Measurements from ENCODE around the gene MRPS26. TPM values are rescaled to one million over a fixed set of nuclear protein-coding genes. Genes with fewer than 3 reads are reported as not detected.

The MRPS26 gene
- total RNA-seq, 3 donors from 2014 or later (not counting 1 experiment from before 2014, with no cell fraction given), result 17.5 to 21.3 (median 19.1) TPM

GRCh38 chr20:3031524-3032147, 14.2 kb upstream of the MRPS26 start:
- H3K36me3 Mint-ChIP-seq, result no peaks in the 10 kb centered on the region
- Histone ChIP-seq H3K27me3 (ENCODE audit: control insufficient read depth, insufficient read depth, low read length) (no peaks in the 10 kb centered on the region), H3K27ac (ENCODE audit: low read length) (no peak overlapping the region), H3K36me3 (ENCODE audit: control insufficient read depth, insufficient read depth, low read length) (peaks cover 68% of the 10 kb centered on the region), H3K4me1 (ENCODE audit: control insufficient read depth, insufficient read depth, low read length) (no peaks in the 10 kb centered on the region), H3K4me3 (ENCODE audit: low read length) (no peak overlapping the region), H3K9me3 (ENCODE audit: control insufficient read depth, insufficient read depth, low read length) (no peaks in the 10 kb centered on the region)
- H3K4me1 Mint-ChIP-seq, result peaks cover 0 to 4% of the 10 kb centered on the region in 2 donors
- intact Hi-C loops (cut with micrococcal nuclease), result no loop called here
- 100% methylated on average over 1 of the region's 3 CpGs for WGBS (ENCODE audit: insufficient coverage)
- H3K9me3 Mint-ChIP-seq, result no peaks in the 10 kb centered on the region
- no peak for TF ChIP-seq CTCF (IDR thresholded peaks at IDR 0.05)
- H3K27ac Mint-ChIP-seq, result no peak overlapping the region
- no peak overlapping the region for H3K4me3 Mint-ChIP-seq
- ATAC-seq (no peak), DNase-seq (no peak)
- H3K27me3 Mint-ChIP-seq (ENCODE audit: low read depth in 2 of 2), result no peaks in the 10 kb centered on the region

GRCh38 chr20:3032624-3033023, 13.2 kb upstream of the MRPS26 start:
- 97% methylated on average over 8 of the region's 8 CpGs for WGBS (ENCODE audit: insufficient coverage)
- Mint-ChIP-seq H3K36me3 (no peaks in the 10 kb centered on the region), H3K4me3 (no peak overlapping the region), H3K9me3 (no peaks in the 10 kb centered on the region), H3K27me3 (ENCODE audit: low read depth in 2 of 2) (no peaks in the 10 kb centered on the region), H3K4me1 (peaks cover 0 to 4% of the 10 kb centered on the region in 2 donors), H3K27ac (no peak overlapping the region)
- DNase-seq, result no peak
- no peak for ATAC-seq
- Histone ChIP-seq H3K27me3 (ENCODE audit: control insufficient read depth, insufficient read depth, low read length) (no peaks in the 10 kb centered on the region), H3K27ac (ENCODE audit: low read length) (no peak overlapping the region), H3K9me3 (ENCODE audit: control insufficient read depth, insufficient read depth, low read length) (no peaks in the 10 kb centered on the region), H3K4me3 (ENCODE audit: low read length) (no peak overlapping the region), H3K4me1 (ENCODE audit: control insufficient read depth, insufficient read depth, low read length) (no peaks in the 10 kb centered on the region), H3K36me3 (ENCODE audit: control insufficient read depth, insufficient read depth, low read length) (peaks cover 68% of the 10 kb centered on the region)
- no peak for TF ChIP-seq CTCF (IDR thresholded peaks at IDR 0.05)
- intact Hi-C loops (cut with micrococcal nuclease), result no loop called here

GRCh38 chr20:3037654-3038053, 8.2 kb upstream of the MRPS26 start:
- no peak for ATAC-seq
- no peak overlapping the region for H3K4me3 ChIP-seq (ENCODE audit: low read length)
- no peak for TF ChIP-seq CTCF (IDR thresholded peaks at IDR 0.05)
- no peaks in the 10 kb centered on the region for H3K9me3 ChIP-seq (ENCODE audit: control insufficient read depth, insufficient read depth, low read length)
- DNase-seq, result no peak
- Mint-ChIP-seq H3K27me3 (ENCODE audit: low read depth in 2 of 2) (no peaks in the 10 kb centered on the region), H3K36me3 (peaks cover 12% of the 10 kb centered on the region), H3K4me1 (peaks cover 9% of the 10 kb centered on the region in 2 donors), H3K9me3 (no peaks in the 10 kb centered on the region), H3K27ac (no peak overlapping the region), H3K4me3 (no peak overlapping the region)
- H3K36me3 ChIP-seq (ENCODE audit: control insufficient read depth, insufficient read depth, low read length), result peaks cover 58% of the 10 kb centered on the region
- WGBS (ENCODE audit: insufficient coverage), result 94% methylated on average over 3 of the region's 3 CpGs
- no peak overlapping the region for H3K27ac ChIP-seq (ENCODE audit: low read length)
- H3K4me1 ChIP-seq (ENCODE audit: control insufficient read depth, insufficient read depth, low read length), result no peaks in the 10 kb centered on the region
- H3K27me3 ChIP-seq (ENCODE audit: control insufficient read depth, insufficient read depth, low read length), result no peaks in the 10 kb centered on the region
- intact Hi-C loops (cut with micrococcal nuclease), result no loop called here

GRCh38 chr20:3038454-3038853, 7.4 kb upstream of the MRPS26 start:
- no peak for DNase-seq
- Mint-ChIP-seq H3K4me1 (peaks cover 9% of the 10 kb centered on the region in 2 donors), H3K27me3 (ENCODE audit: low read depth in 2 of 2) (no peaks in the 10 kb centered on the region), H3K27ac (peak overlapping the region; percentile 78 to 81), H3K4me3 (no peak overlapping the region), H3K36me3 (peaks cover 12% of the 10 kb centered on the region), H3K9me3 (no peaks in the 10 kb centered on the region)
- Histone ChIP-seq H3K9me3 (ENCODE audit: control insufficient read depth, insufficient read depth, low read length) (no peaks in the 10 kb centered on the region), H3K4me1 (ENCODE audit: control insufficient read depth, insufficient read depth, low read length) (no peaks in the 10 kb centered on the region), H3K4me3 (ENCODE audit: low read length) (no peak overlapping the region), H3K36me3 (ENCODE audit: control insufficient read depth, insufficient read depth, low read length) (peaks cover 55% of the 10 kb centered on the region), H3K27me3 (ENCODE audit: control insufficient read depth, insufficient read depth, low read length) (no peaks in the 10 kb centered on the region), H3K27ac (ENCODE audit: low read length) (no peak overlapping the region)
- WGBS (ENCODE audit: insufficient coverage), result 94% methylated on average over 5 of the region's 5 CpGs
- TF ChIP-seq CTCF (IDR thresholded peaks at IDR 0.05), result no peak
- ATAC-seq, result no peak
- intact Hi-C loops (cut with micrococcal nuclease), result no loop called here

Data from natural killer cell (primary cell).